CD4-positive, alpha-beta memory T cell (primary cell): ENCODE measurements around the gene TAPBPL. TPM values are rescaled to one million over a fixed set of nuclear protein-coding genes. Genes with fewer than 3 reads are reported as not detected.
A peak's percentile ranks its signal among the peaks of the same experiment; 100 is the strongest.
"Not testable (repeated sequence)": the region's sequence is repeated elsewhere in the genome, so short reads cannot be mapped to it uniquely, and the experiment has no call there.

Experiments used
- CTCF ChIA-PET: fragments of 350-600 bp; sonication (Branson Sonifier 250); formaldehyde crosslinking; loops from one replicate; lab custom pipeline; 2021; ENCODE audit warnings: inconsistent platforms; ENCODE audit not compliant: partially characterized antibody; lab: Charles Lee
- POLR2A ChIA-PET: fragments of 350-600 bp; sonication (Branson Sonifier 250); formaldehyde crosslinking; loops from one replicate; lab custom pipeline; 2021; ENCODE audit not compliant: partially characterized antibody; lab: Charles Lee
- DNase-seq, 5 donors: peaks; one replicate each; pipeline versions ENCODE4 v3.0.0 to v3.0.0-alpha.2; 2020 to 2022; ENCODE audit warnings: mixed read lengths in 1 of 5
- H3K27ac ChIP-seq: one replicate; pipeline ENCODE4 v1.7.0; 2013; ENCODE audit warnings: low read depth, low read length
- H3K27me3 ChIP-seq: 2 replicates; pipeline ENCODE4 v1.7.0; 2013; ENCODE audit warnings: mild to moderate bottlenecking, low read length, moderate library complexity; ENCODE audit not compliant: insufficient read depth
- H3K36me3 ChIP-seq: 2 replicates; pipeline ENCODE4 v1.7.0; 2013; ENCODE audit warnings: mild to moderate bottlenecking, low read length, moderate library complexity; ENCODE audit not compliant: insufficient read depth
- H3K4me1 ChIP-seq: 2 replicates; pipeline ENCODE4 v1.7.0; 2013; ENCODE audit warnings: mild to moderate bottlenecking, low read length, moderate library complexity; ENCODE audit not compliant: insufficient read depth
- H3K4me3 ChIP-seq, 2 donors: one replicate each; pipeline ENCODE4 v1.7.0; 2013; ENCODE audit warnings: low read length in 2 of 2, mild to moderate bottlenecking in 1 of 2
- H3K9me3 ChIP-seq, 2 donors: one replicate each; pipeline ENCODE4 v1.7.0; 2013; ENCODE audit warnings: low read length in 2 of 2, control low read depth in 1 of 2; ENCODE audit not compliant: control insufficient read depth in 1 of 2
- H3K27ac Mint-ChIP-seq, 7 donors: one replicate each; pipeline ENCODE4 v1.8.0; 2020 to 2021; ENCODE audit warnings: mixed read lengths in 7 of 7, mild to moderate bottlenecking in 6 of 7, inconsistent platforms in 3 of 7, moderate library complexity in 3 of 7
- H3K27me3 Mint-ChIP-seq, 2 donors: one replicate each; pipeline ENCODE4 v1.8.0; 2020 to 2021; ENCODE audit warnings: mixed read lengths in 2 of 2
- H3K36me3 Mint-ChIP-seq, 2 donors: one replicate each; pipeline ENCODE4 v1.8.0; 2020 to 2021; ENCODE audit warnings: mixed read lengths in 2 of 2, inconsistent platforms in 1 of 2, mild to moderate bottlenecking in 1 of 2
- H3K4me1 Mint-ChIP-seq, 4 donors: one replicate each; pipeline ENCODE4 v1.8.0; 2020 to 2021; ENCODE audit warnings: mixed read lengths in 4 of 4, mild to moderate bottlenecking in 1 of 4
- H3K4me3 Mint-ChIP-seq, 8 donors: one replicate each; pipeline ENCODE4 v1.8.0; 2020 to 2021; ENCODE audit warnings: mixed read lengths in 8 of 8, mild to moderate bottlenecking in 7 of 8, moderate library complexity in 6 of 8, inconsistent platforms in 3 of 8
- H3K9me3 Mint-ChIP-seq, 8 donors: one replicate each; pipeline ENCODE4 v1.8.0; 2020 to 2021; ENCODE audit warnings: mixed read lengths in 8 of 8, mild to moderate bottlenecking in 5 of 8, inconsistent platforms in 3 of 8, moderate library complexity in 1 of 8
- intact Hi-C: fragments of 100-400 bp; cut with micrococcal nuclease; formaldehyde crosslinking; loops from one replicate; pipeline ENCODE4 v1.15.1; 2023
- polyA plus RNA-seq, 2 donors: library from polyadenylated mRNA; unstranded; fragments of 300-500 nt; fragmentation: Illumina TruSeq; gene quantifications; one replicate each; pipeline ENCODE4 v1.2.3, GENCODE V29; 2021
- total RNA-seq, 2 experiments: library from RNA; stranded (reverse); gene quantifications; one replicate each; pipeline ENCODE4 v1.2.3, GENCODE V29; 2021

TAPBPL gene
- total and polyA plus RNA-seq, 4 experiments from 2014 or later, result 66.4 to 116 (median 84.6) TPM

- intact Hi-C loops, result loop anchor here (1.0 to 10.0 kb wide), 4 partner anchors 17 to 358 kb away; partner anchors contain the start of genes CD27, CD4, MRPL51 and ZNF384
- no peaks in the 10 kb centered on the region for H3K9me3 Mint-ChIP-seq
- peaks cover 28 to 56% (median 42%) of the 10 kb centered on the region in 4 donors for H3K4me1 Mint-ChIP-seq
- ChIA-PET CTCF (interaction anchor here (1.0 to 7.7 kb wide), 9 partner anchors 9 to 111 kb away, joined by 3 to 341 read pairs (median 9); partner anchors contain the start of genes CD27, GAPDH and VAMP1), POLR2A (interaction anchor here (1.0 to 8.2 kb wide), 12 partner anchors 12 to 109 kb away, joined by 3 to 284 read pairs (median 7); partner anchors contain the start of genes CD27, GAPDH, TAPBPL and VAMP1)
- Histone ChIP-seq H3K9me3 (no peaks in the 10 kb centered on the region), H3K4me3 (peak overlapping the region in 1 of 2 donors; percentile 30), H3K27ac (peak overlapping the region; percentile 63), H3K4me1 (peaks cover 50% of the 10 kb centered on the region), H3K27me3 (no peaks in the 10 kb centered on the region), H3K36me3 (no peaks in the 10 kb centered on the region)
- peaks cover 0 to 6% of the 10 kb centered on the region in 2 donors for H3K27me3 Mint-ChIP-seq
- H3K27ac Mint-ChIP-seq, result peak overlapping the region; percentile 94 to 98 (median 97)
- peak overlapping the region; percentile 64 to 92 (median 76) for H3K4me3 Mint-ChIP-seq
- peak; percentile 71 to 95 (median 81) for DNase-seq
- peaks cover 0 to 2% of the 10 kb centered on the region in 2 donors for H3K36me3 Mint-ChIP-seq
Measured at GRCh38 chr12:6426882-6427671, 24.8 kb upstream of the TAPBPL start.

DNA sequence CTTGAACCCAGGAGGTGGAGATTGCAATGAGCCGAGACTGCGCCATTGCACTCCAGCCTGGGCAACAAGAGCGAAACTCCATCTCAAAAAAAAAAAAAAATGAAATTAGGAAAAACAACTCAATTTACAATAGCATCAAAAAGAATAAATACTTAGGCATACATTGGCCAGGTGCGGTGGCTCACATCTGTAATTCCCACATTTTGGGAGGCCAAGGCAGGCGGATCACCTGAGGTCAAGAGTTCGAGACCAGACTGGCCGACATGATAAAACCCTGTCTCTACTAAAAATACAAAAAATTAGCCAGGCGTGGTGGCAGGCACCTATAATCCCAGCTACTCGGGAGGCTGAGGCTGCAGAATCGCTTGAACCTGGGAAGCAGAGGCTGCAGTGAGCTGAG lies 24.0 kb upstream of the TAPBPL start:
- Mint-ChIP-seq H3K27ac (peak overlapping the region; percentile 65 to 98 (median 96)), H3K4me1 (peaks cover 30 to 60% (median 45%) of the 10 kb centered on the region in 4 donors)
- DNase-seq, H3K27me3 ChIP-seq, H3K4me3 Mint-ChIP-seq, H3K9me3 ChIP-seq, H3K36me3 ChIP-seq, H3K27me3 Mint-ChIP-seq, H3K4me3 ChIP-seq, H3K9me3 Mint-ChIP-seq, H3K36me3 Mint-ChIP-seq: not testable (repeated sequence)
- intact Hi-C loops, result loop anchor here (1.0 to 10.0 kb wide), 4 partner anchors 17 to 357 kb away; partner anchors contain the start of genes CD27, CD4, MRPL51 and ZNF384
- H3K4me1 ChIP-seq, result peaks cover 54% of the 10 kb centered on the region
- POLR2A ChIA-PET, result interaction anchor here (0.6 to 8.2 kb wide), 9 partner anchors 11 to 109 kb away, joined by 3 to 284 read pairs (median 55); partner anchors contain the start of genes CD27, GAPDH, TAPBPL and VAMP1
- CTCF ChIA-PET, result interaction anchor here (0.7 to 7.7 kb wide), 6 partner anchors 10 to 110 kb away, joined by 3 to 341 read pairs (median 6); partner anchors contain the start of gene GAPDH
- H3K27ac ChIP-seq, result peak overlapping the region; percentile 63

DNA sequence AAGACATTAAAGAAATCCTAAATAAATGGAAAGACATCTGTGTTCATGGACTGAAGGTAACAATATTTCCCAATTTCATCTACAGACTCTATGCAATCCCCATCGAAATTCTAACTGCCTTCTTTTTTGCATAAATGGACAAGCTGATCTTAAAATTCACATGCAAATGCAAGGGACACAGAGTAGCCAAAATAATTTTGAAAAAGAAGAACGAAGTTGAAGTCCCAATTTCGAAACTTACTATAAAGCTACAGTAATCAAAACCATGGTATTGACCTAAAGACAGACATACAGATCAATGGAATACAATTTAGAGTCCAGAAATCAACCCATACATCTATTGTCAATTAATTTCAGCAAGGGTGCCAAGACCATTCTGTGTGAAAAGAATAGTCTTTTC lies 23.5 kb upstream of the TAPBPL start:
- H3K9me3 Mint-ChIP-seq, result no peaks in the 10 kb centered on the region
- H3K27me3 ChIP-seq, result no peaks in the 10 kb centered on the region
- peaks cover 30 to 63% (median 47%) of the 10 kb centered on the region in 4 donors for H3K4me1 Mint-ChIP-seq
- peaks cover 0 to 4% of the 10 kb centered on the region in 2 donors for H3K27me3 Mint-ChIP-seq
- H3K4me3 Mint-ChIP-seq, result no peak overlapping the region
- peak overlapping the region in 6 of 7 donors; percentile 22 to 98 (median 63) for H3K27ac Mint-ChIP-seq
- no peak for DNase-seq
- no peak overlapping the region for H3K4me3 ChIP-seq
- H3K36me3 Mint-ChIP-seq, result peaks cover 0 to 2% of the 10 kb centered on the region in 2 donors
- intact Hi-C loops, result loop anchor here (10.0 kb wide), 2 partner anchors 256 to 356 kb away; partner anchors contain the start of genes CD4 and ZNF384
- ChIA-PET POLR2A (interaction anchor here (1.0 to 8.2 kb wide), 6 partner anchors 17 to 108 kb away, joined by 4 to 284 read pairs (median 84); partner anchors contain the start of genes CD27, GAPDH, TAPBPL and VAMP1), CTCF (interaction anchor here (0.7 to 7.7 kb wide), 6 partner anchors 10 to 109 kb away, joined by 3 to 341 read pairs (median 6); partner anchors contain the start of gene GAPDH)
- H3K9me3 ChIP-seq, result no peaks in the 10 kb centered on the region
- H3K36me3 ChIP-seq, result no peaks in the 10 kb centered on the region
- no peak overlapping the region for H3K27ac ChIP-seq
- peaks cover 56% of the 10 kb centered on the region for H3K4me1 ChIP-seq

DNA sequence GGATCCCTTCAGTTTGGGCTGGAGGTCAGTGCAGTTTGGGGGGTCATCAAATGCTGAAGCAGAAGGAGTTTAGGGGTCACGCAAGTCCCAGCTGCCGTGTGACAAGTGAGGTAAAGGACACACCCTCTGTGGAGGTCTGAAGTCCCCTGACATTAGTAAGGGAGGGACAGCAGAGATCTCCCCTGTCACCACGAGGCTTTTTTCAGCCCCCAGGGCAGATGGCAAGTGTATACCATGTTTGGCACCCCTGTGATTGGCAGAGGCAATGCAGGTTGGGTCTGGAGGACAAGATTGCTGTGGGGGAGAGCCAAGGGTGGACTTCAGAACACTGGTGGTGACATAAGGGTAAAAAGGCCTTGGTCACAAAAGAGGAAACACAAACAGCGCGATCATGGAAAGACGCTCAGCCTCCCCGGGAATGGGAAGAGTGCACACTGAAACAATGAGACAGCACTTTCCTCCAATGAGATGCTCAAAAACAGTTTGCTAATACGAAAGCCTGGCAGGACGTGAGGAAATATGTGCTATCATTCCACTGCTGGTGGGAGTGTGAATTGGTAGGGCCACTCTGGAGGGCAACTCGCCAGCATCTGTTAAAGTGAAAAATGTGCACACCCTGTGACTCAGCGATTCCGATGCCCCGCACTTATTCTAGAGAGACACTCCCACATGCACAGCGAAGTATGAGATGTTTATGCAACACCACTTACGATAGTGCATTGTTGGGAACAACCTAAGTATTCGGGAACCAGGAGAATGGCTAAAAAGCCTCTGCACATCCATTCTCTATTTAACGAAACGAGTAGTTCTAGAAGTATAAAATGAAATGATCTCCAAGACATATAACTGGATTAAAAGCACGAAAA lies 21.5 kb upstream of the TAPBPL start:
- no peak overlapping the region for H3K4me3 ChIP-seq
- Mint-ChIP-seq H3K27ac (peak overlapping the region; percentile 19 to 86 (median 61)), H3K27me3 (peaks cover 0 to 2% of the 10 kb centered on the region in 2 donors), H3K36me3 (peaks cover 0 to 2% of the 10 kb centered on the region in 2 donors), H3K9me3 (no peaks in the 10 kb centered on the region), H3K4me1 (peaks cover 32 to 71% (median 50%) of the 10 kb centered on the region in 4 donors), H3K4me3 (peak overlapping the region in 5 of 8 donors; percentile 14 to 73 (median 35))
- H3K27ac ChIP-seq, result no peak overlapping the region
- POLR2A ChIA-PET, result no interaction called here
- no peaks in the 10 kb centered on the region for H3K9me3 ChIP-seq
- H3K4me1 ChIP-seq, result peaks cover 60% of the 10 kb centered on the region
- CTCF ChIA-PET, result no interaction called here
- intact Hi-C loops, result no loop called here
- peak in 1 of 5 donors; percentile 46 for DNase-seq
- H3K36me3 ChIP-seq, result no peaks in the 10 kb centered on the region
- H3K27me3 ChIP-seq, result no peaks in the 10 kb centered on the region

DNA sequence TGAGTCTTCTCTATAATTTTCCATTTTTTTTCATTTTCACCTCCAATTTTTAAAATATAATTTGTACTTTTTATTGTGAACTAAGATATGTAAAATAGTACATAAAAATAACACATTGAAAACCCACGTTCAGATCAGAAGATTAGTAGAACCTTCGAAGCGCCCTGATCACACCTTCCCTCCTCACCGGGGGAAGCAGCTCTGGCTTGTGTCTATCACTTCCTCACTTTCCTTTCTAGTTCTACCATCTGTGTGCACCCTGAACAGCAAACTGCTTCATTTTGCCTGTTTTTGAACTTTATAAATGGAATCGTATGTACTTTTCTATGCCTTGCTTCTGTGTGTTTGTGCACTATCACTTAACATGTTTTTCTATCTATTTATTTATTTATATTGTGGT lies 18.9 kb upstream of the TAPBPL start:
- Mint-ChIP-seq H3K9me3 (no peaks in the 10 kb centered on the region), H3K27me3 (no peaks in the 10 kb centered on the region), H3K36me3 (no peaks in the 10 kb centered on the region), H3K4me3 (peak overlapping the region in 1 of 8 donors; percentile 1), H3K27ac (peak overlapping the region in 6 of 7 donors; percentile 15 to 90 (median 62)), H3K4me1 (peaks cover 15 to 48% (median 29%) of the 10 kb centered on the region in 4 donors)
- Histone ChIP-seq H3K9me3 (no peaks in the 10 kb centered on the region), H3K36me3 (no peaks in the 10 kb centered on the region), H3K27ac (no peak overlapping the region), H3K4me3 (no peak overlapping the region), H3K4me1 (peaks cover 34% of the 10 kb centered on the region), H3K27me3 (no peaks in the 10 kb centered on the region)
- DNase-seq, result peak in 1 of 5 donors; percentile 48
- intact Hi-C loops, result no loop called here
- POLR2A ChIA-PET, result interaction anchor here (1.0 to 6.0 kb wide), 7 partner anchors 11 to 101 kb away, joined by 3 to 48 read pairs (median 14); partner anchors contain the start of genes CD27, GAPDH, TAPBPL and VAMP1
- CTCF ChIA-PET, result interaction anchor here (1.0 to 2.2 kb wide), 2 partner anchors 16 to 32 kb away, joined by 3 to 9 read pairs; no protein-coding TSS in a partner anchor
